Measurements from ENCODE around the gene PRG2. TPM values are rescaled to one million over a fixed set of nuclear protein-coding genes. Genes with fewer than 3 reads are reported as not detected.
"Not testable (repeated sequence)": the region's sequence is repeated elsewhere in the genome, so short reads cannot be mapped to it uniquely, and the experiment has no call there.

The PRG2 gene
- total and polyA plus RNA-seq, 2 of the 13 experiments (the other 11 are each of a cell fraction or from before 2014, with no cell fraction given): not detected

DNA sequence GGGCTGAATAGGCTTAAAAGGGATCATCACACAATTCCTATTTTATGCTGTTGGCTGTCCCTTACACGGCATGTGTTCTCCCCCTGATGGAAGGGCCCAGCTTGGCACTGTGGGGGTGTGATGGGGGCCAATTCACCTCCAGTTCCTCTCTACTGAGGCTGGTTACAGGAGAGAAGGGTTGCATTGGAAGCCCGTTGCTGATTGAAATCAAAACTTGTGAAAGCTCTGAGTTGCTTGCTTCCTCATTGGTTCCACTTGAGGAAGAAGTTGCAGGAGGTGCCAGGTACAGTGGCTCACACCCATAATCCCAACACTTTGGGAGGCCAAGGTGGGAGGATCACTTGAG lies 13.3 kb upstream of the PRG2 start (continued):
- TF ChIP-seq, protein P1, sequence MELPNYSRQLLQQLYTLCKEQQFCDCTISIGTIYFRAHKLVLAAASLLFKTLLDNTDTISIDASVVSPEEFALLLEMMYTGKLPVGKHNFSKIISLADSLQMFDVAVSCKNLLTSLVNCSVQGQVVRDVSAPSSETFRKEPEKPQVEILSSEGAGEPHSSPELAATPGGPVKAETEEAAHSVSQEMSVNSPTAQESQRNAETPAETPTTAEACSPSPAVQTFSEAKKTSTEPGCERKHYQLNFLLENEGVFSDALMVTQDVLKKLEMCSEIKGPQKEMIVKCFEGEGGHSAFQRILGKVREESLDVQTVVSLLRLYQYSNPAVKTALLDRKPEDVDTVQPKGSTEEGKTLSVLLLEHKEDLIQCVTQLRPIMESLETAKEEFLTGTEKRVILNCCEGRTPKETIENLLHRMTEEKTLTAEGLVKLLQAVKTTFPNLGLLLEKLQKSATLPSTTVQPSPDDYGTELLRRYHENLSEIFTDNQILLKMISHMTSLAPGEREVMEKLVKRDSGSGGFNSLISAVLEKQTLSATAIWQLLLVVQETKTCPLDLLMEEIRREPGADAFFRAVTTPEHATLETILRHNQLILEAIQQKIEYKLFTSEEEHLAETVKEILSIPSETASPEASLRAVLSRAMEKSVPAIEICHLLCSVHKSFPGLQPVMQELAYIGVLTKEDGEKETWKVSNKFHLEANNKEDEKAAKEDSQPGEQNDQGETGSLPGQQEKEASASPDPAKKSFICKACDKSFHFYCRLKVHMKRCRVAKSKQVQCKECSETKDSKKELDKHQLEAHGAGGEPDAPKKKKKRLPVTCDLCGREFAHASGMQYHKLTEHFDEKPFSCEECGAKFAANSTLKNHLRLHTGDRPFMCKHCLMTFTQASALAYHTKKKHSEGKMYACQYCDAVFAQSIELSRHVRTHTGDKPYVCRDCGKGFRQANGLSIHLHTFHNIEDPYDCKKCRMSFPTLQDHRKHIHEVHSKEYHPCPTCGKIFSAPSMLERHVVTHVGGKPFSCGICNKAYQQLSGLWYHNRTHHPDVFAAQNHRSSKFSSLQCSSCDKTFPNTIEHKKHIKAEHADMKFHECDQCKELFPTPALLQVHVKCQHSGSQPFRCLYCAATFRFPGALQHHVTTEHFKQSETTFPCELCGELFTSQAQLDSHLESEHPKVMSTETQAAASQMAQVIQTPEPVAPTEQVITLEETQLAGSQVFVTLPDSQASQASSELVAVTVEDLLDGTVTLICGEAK (IDR thresholded peaks at IDR 0.05): no peak
- TF ChIP-seq, protein P1 (CRISPR knock-in tag; IDR thresholded peaks at IDR 0.05): no peak
- TF ChIP-seq, protein P2, sequence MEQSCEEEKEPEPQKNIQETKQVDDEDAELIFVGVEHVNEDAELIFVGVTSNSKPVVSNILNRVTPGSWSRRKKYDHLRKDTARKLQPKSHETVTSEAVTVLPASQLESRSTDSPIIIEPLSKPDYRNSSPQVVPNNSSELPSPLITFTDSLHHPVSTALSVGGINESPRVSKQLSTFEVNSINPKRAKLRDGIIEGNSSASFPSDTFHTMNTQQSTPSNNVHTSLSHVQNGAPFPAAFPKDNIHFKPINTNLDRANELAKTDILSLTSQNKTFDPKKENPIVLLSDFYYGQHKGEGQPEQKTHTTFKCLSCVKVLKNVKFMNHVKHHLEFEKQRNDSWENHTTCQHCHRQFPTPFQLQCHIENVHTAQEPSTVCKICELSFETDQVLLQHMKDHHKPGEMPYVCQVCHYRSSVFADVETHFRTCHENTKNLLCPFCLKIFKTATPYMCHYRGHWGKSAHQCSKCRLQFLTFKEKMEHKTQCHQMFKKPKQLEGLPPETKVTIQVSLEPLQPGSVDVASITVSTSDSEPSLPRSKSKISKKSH (CRISPR knock-in tag; IDR thresholded peaks at IDR 0.05; ENCODE audit: borderline replicate concordance): no peak
- no peak for TF ChIP-seq ZNF3 (CRISPR knock-in tag; IDR thresholded peaks at IDR 0.05)

DNA sequence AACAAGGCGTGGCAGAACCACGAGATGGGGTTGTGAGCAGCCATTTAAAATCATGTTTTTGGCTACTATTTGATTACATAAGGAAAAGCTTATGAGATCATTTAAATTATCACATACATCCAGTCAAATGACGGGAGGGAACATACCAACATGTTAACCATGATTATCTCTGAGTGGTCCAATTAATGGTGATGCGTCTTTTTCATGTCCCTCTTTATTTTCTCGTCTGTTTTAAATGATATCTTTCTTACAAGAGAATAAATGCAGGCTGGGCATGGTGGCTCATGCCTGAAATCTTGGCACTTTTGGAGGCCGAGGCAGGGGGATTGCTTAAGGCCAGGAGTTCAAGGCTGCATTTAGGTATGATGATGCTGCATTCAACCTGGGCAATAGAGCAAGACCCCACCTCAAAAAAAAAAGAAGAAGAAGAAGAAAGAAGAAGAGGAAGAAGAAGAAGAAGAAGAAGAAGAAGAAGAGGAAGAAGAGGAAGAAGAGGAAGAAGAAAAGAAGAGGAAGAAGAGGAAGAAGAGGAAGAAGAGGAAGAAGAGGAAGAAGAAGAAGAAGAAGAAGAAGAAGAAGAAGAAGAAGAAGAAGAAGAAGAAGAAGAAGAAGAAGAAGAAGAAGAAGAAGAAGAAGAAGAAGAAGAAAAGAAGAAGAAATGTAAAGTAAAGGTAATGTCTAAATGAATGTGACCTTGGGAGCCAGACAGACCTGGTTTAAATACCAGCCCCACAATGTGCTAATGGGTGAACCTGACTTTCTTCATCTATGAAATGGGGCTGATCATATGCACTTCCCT lies 12.8 kb upstream of the PRG2 start:
- H3K27ac ChIP-seq (ENCODE audit: extremely low read length, insufficient read depth, low read length); BruUV-seq (replicated peaks); H3K4me3 ChIP-seq (replicated peaks in 1 of 3; ENCODE audit: insufficient read depth in 1 of 3, low read depth in 2 of 3, low read length in 3 of 3); intact Hi-C loops (cut with micrococcal nuclease; ENCODE audit: unreplicated experiment); in situ Hi-C loops (cut with HindIII; ENCODE audit: extremely low pct_ligation_motif_present, low pct_unique_long_range_greater_than_20kb); H3K27me3 ChIP-seq (ENCODE audit: control insufficient read depth in 1 of 2, insufficient read depth in 2 of 2, low read length in 2 of 2); FAIRE-seq; H2AFZ ChIP-seq (ENCODE audit: low read length); H3K4me2 ChIP-seq (ENCODE audit: low read depth, low read length); DNase-seq (ENCODE audit: low spot score); CTCF ChIA-PET (ENCODE audit: low intra/inter-chr PET ratio, low total read pairs); H3K9me3 ChIP-seq (ENCODE audit: low read length); H3K79me2 ChIP-seq (ENCODE audit: insufficient read depth, low read length); H3K9ac ChIP-seq (ENCODE audit: insufficient read depth, low read depth, low read length); H4K20me1 ChIP-seq (ENCODE audit: insufficient read depth, low read length); ATAC-seq; H3K36me3 ChIP-seq (replicated peaks in 1 of 2; ENCODE audit: control insufficient read depth in 1 of 2, insufficient read depth in 2 of 2, low read length in 2 of 2); POLR2A ChIA-PET: not testable (repeated sequence)
- 27% methylated on average over 6 of the region's 6 CpGs for WGBS (ENCODE audit: low lambda C conversion rate)
- H3K4me1 ChIP-seq (ENCODE audit: insufficient read depth, low read length): peaks cover 24% of the 10 kb centered on the region
